HL-60 (cell line): ENCODE results near the gene TCFL5.
"Not testable (repeated sequence)": the region's sequence is repeated elsewhere in the genome, so short reads cannot be mapped to it uniquely, and the experiment has no call there.

Experiments
- DNase-seq, 2 experiments: peaks; one replicate each; pipeline ENCODE4 v3.0.0-alpha.2; 2010 to 2020; ENCODE audit warnings: low read depth in 1 of 2, low spot score in 1 of 2
- H3K27ac ChIP-seq: fragments of 250-450 bp; sonication (Bioruptor Pico); replicated peaks from 2 replicates; pipeline ENCODE4 v1.5.1; 2020; ENCODE audit warnings: mild to moderate bottlenecking, moderate library complexity
- H3K27me3 ChIP-seq: fragments of 250-450 bp; sonication (Bioruptor Pico); 2 replicates; pipeline ENCODE4 v1.5.1; 2021; ENCODE audit warnings: mild to moderate bottlenecking, moderate library complexity; ENCODE audit not compliant: insufficient read depth, poor library complexity, severe bottlenecking
- H3K4me3 ChIP-seq: replicated peaks from 2 replicates; pipeline ENCODE4 v1.5.1; 2011; ENCODE audit warnings: mild to moderate bottlenecking, control low read depth, low read length; ENCODE audit not compliant: insufficient read depth
- GABPA ChIP-seq: IDR thresholded peaks from 2 replicates; pipeline ENCODE4 v1.6.1; 2012; ENCODE audit warnings: low read depth
- POLR2AphosphoS5 ChIP-seq: IDR thresholded peaks from 2 replicates; pipeline ENCODE4 v1.6.1; 2012; ENCODE audit warnings: low read depth
- SPI1 ChIP-seq: IDR thresholded peaks from 2 replicates; pipeline ENCODE4 v1.6.1; 2012; ENCODE audit warnings: low read depth, mild to moderate bottlenecking, borderline replicate concordance
- TF ChIP-seq, protein P1 (sequence below): IDR thresholded peaks from 2 replicates; pipeline ENCODE4 v1.6.1; 2012; ENCODE audit warnings: low read depth; ENCODE audit not compliant: insufficient replicate concordance
- TF ChIP-seq, protein P2 (sequence below): IDR thresholded peaks from one replicate; pipeline ENCODE4 v1.5.1; 2011; ENCODE audit warnings: low read length, control low read depth, inconsistent platforms; ENCODE audit not compliant: insufficient read depth

TCFL5 gene

DNA sequence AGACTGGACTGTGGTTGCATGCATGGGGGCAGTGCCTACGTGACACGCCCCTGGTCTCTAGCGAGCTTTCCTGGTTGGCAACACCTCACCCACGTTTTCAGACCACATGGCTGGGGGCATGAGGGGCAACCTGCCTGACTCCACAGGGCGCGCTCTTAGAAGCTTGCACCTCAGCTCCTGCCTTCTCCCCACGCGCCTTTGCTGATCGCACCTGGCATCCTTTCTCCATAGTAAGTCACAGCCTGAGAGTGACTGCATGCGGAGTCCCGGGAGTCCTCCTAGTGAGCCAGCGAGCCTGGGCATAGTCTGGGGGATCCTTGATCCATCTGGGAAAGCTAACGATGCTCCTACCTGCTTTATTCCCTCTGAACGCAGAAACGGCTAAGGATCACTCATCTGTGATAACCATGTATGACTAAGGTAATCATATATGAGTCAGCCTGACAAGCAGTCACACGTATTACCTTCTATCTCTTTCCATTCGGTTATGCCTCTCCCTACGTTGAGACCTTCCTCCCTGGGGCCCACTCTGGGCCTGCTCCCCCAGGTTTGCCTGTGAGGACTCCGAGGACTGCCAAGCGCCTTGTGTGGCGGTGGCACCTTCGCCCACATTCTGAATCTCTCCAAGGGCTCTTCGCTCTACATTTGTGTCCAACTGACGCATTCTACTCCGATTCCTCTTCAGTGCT is 4.5 kb downstream of the TCFL5 start:
- DNase-seq: no peak
- Histone ChIP-seq H3K27ac (no peak overlapping the region), H3K27me3 (no peaks in the 10 kb centered on the region), H3K4me3 (no peak overlapping the region)
- no peak; the same call in 1 of the 2 replicates for TF ChIP-seq POLR2AphosphoS5
- TF ChIP-seq SPI1: no peak
- TF ChIP-seq GABPA: no peak
- TF ChIP-seq, protein P1, sequence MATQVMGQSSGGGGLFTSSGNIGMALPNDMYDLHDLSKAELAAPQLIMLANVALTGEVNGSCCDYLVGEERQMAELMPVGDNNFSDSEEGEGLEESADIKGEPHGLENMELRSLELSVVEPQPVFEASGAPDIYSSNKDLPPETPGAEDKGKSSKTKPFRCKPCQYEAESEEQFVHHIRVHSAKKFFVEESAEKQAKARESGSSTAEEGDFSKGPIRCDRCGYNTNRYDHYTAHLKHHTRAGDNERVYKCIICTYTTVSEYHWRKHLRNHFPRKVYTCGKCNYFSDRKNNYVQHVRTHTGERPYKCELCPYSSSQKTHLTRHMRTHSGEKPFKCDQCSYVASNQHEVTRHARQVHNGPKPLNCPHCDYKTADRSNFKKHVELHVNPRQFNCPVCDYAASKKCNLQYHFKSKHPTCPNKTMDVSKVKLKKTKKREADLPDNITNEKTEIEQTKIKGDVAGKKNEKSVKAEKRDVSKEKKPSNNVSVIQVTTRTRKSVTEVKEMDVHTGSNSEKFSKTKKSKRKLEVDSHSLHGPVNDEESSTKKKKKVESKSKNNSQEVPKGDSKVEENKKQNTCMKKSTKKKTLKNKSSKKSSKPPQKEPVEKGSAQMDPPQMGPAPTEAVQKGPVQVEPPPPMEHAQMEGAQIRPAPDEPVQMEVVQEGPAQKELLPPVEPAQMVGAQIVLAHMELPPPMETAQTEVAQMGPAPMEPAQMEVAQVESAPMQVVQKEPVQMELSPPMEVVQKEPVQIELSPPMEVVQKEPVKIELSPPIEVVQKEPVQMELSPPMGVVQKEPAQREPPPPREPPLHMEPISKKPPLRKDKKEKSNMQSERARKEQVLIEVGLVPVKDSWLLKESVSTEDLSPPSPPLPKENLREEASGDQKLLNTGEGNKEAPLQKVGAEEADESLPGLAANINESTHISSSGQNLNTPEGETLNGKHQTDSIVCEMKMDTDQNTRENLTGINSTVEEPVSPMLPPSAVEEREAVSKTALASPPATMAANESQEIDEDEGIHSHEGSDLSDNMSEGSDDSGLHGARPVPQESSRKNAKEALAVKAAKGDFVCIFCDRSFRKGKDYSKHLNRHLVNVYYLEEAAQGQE: no peak
- TF ChIP-seq, protein P2, sequence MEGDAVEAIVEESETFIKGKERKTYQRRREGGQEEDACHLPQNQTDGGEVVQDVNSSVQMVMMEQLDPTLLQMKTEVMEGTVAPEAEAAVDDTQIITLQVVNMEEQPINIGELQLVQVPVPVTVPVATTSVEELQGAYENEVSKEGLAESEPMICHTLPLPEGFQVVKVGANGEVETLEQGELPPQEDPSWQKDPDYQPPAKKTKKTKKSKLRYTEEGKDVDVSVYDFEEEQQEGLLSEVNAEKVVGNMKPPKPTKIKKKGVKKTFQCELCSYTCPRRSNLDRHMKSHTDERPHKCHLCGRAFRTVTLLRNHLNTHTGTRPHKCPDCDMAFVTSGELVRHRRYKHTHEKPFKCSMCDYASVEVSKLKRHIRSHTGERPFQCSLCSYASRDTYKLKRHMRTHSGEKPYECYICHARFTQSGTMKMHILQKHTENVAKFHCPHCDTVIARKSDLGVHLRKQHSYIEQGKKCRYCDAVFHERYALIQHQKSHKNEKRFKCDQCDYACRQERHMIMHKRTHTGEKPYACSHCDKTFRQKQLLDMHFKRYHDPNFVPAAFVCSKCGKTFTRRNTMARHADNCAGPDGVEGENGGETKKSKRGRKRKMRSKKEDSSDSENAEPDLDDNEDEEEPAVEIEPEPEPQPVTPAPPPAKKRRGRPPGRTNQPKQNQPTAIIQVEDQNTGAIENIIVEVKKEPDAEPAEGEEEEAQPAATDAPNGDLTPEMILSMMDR: no peak

DNA sequence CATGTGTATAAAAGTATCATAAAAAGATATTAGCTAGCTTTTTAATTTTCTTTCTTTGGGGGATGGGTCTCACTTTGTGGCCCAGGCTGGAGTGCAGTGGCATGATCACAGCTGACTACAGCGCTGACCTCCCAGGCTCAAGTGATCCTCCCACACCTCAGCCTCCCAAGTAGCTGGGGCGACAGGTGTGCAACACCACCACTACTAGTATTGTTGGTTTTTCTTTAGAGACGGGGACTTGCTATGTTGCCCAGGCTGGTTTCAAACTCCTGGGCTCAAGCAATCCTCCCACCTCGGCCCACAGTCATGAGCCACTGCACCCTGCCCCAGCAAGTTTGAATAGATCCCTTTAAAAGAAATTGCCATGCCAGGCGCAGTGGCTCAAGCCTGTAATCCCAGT is 6.5 kb downstream of the TCFL5 start:
- no peak overlapping the region for H3K27ac ChIP-seq
- H3K27me3 ChIP-seq: no peaks in the 10 kb centered on the region
- TF ChIP-seq SPI1 (no peak), GABPA (no peak), POLR2AphosphoS5 (no peak)
- TF ChIP-seq, protein P2: no peak
- TF ChIP-seq, protein P1: no peak
- H3K4me3 ChIP-seq: no peak overlapping the region
- no peak for DNase-seq

DNA sequence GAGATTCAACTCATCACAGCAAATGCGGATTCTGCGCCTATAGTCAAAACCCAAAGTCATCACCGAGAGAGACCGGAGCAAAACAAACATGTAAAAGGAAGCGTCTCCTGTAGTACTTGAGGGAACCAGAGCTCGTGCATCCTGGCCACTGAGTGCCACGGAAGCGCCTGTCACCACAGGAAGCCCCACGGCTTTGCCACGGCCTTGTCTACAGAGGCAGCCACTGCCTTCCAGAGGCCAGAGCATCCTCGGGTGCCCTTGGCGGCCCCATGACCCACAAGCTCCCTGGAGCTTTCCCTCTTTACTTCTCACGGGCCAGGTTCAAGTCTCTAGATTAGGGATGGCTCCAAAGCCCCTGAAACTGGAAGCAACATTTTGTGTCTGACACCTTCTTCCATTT is 7.5 kb downstream of the TCFL5 start:
- DNase-seq: no peak
- H3K4me3 ChIP-seq: no peak overlapping the region
- TF ChIP-seq, protein P2: no peak
- TF ChIP-seq, protein P1: no peak
- TF ChIP-seq POLR2AphosphoS5 (no peak), SPI1 (no peak), GABPA (no peak)
- H3K27me3 ChIP-seq: no peaks in the 10 kb centered on the region
- no peak overlapping the region for H3K27ac ChIP-seq

DNA sequence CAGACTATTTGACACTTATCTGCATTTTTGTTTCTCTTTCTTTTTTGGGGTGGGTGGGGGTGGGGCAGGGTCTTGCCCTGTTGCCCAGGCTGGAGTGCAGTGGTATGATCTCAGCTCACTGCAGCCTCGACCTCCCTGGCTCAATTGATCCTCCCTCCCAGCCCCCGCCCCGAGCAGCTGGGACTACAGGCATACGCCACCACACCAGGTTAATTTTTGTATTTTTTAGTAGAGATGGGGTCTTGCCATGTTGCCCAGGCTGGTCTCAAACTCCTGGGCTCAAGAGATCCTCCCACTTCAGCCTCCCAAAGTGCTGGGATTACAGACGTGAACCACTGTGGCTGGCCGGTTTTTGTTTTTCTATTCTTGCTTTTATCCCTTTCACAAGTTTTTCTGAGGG is 8.3 kb downstream of the TCFL5 start:
- not testable (repeated sequence) for H3K27me3 ChIP-seq, H3K4me3 ChIP-seq, DNase-seq, H3K27ac ChIP-seq
